Panc1 (cell line): ENCODE results near the gene RASSF5.

Experiments
- POLR2AphosphoS5 ChIP-seq: IDR thresholded peaks from 2 replicates; pipeline ENCODE4 v1.6.1; 2012; ENCODE audit warnings: mild to moderate bottlenecking, low read depth, low read length, moderate library complexity
- TF ChIP-seq, protein P1 (sequence below): fragments of 450-650 bp; IDR thresholded peaks from 2 replicates; pipeline ENCODE4 v1.5.1; 2017; ENCODE audit warnings: mild to moderate bottlenecking

DNA sequence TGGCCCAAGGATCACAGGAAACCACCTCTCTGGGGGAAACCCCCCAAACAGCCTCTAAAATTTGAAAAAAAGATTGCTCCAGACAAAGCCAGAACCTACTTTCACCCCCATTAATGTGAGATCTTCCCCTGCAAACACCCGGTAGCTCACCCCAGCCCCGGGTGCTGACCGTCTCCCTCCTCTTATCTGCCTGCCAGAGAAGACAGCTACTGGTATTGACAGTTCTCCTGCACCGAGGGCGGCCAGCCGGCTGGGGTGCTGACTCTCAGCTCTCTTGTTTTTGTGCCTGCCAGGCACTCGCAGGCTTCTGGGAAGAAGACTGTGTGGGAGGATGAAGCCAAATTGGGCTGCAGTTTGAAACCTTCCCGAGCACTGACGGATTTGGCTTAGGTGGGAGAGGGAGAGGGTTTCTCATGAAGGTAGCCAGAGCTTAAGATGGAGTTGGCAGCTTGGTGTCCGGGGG, 48.2 kb downstream of the RASSF5 start:
- TF ChIP-seq, protein P1, sequence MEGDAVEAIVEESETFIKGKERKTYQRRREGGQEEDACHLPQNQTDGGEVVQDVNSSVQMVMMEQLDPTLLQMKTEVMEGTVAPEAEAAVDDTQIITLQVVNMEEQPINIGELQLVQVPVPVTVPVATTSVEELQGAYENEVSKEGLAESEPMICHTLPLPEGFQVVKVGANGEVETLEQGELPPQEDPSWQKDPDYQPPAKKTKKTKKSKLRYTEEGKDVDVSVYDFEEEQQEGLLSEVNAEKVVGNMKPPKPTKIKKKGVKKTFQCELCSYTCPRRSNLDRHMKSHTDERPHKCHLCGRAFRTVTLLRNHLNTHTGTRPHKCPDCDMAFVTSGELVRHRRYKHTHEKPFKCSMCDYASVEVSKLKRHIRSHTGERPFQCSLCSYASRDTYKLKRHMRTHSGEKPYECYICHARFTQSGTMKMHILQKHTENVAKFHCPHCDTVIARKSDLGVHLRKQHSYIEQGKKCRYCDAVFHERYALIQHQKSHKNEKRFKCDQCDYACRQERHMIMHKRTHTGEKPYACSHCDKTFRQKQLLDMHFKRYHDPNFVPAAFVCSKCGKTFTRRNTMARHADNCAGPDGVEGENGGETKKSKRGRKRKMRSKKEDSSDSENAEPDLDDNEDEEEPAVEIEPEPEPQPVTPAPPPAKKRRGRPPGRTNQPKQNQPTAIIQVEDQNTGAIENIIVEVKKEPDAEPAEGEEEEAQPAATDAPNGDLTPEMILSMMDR: no peak
- TF ChIP-seq POLR2AphosphoS5: no peak
